PC-9 (cell line): ENCODE measurements around the gene TRIB2. TPM values are rescaled to one million over a fixed set of nuclear protein-coding genes. Genes with fewer than 3 reads are reported as not detected.

Experiments
- BruUV-seq: library from RNA; stranded (reverse); fragments of 400-500 nt; replicated peaks from 2 replicates; lab custom pipeline; 2021; lab: Mats Ljungman, UMichigan
- CTCF ChIA-PET: fragments of 300-600 bp; sonication (Branson Sonifier 250); formaldehyde crosslinking; loops from one replicate; lab custom pipeline; 2022; ENCODE audit warnings: antibody characterized with exemption; lab: Charles Lee
- POLR2A ChIA-PET: fragments of 300-600 bp; sonication (Branson Sonifier 250); formaldehyde crosslinking; loops from one replicate; lab custom pipeline; 2022; ENCODE audit warnings: antibody characterized with exemption; ENCODE audit not compliant: unreplicated experiment; lab: Charles Lee
- DNase-seq, 2 experiments: peaks; one replicate each; pipeline versions ENCODE4 v3.0.0 to v3.0.0-alpha.2; 2015 to 2022; ENCODE audit warnings: mixed read lengths in 1 of 2
- H2AFZ ChIP-seq: fragments of 200-600 bp; sonication (generic); 2 replicates; pipeline ENCODE4 v1.8.1; 2017; ENCODE audit warnings: antibody characterized with exemption
- H3F3A ChIP-seq: fragments of 200-600 bp; sonication (generic); 2 replicates; pipeline ENCODE4 v1.8.1; 2017; ENCODE audit warnings: antibody characterized with exemption, mild to moderate bottlenecking, low read depth; ENCODE audit not compliant: insufficient read depth
- H3K27ac ChIP-seq: fragments of 200-600 bp; sonication (generic); 2 replicates; pipeline ENCODE4 v1.6.1; 2016; ENCODE audit warnings: mixed run types
- H3K27me3 ChIP-seq: fragments of 200-600 bp; sonication (generic); 2 replicates; pipeline ENCODE4 v1.6.1; 2016; ENCODE audit warnings: low read depth, mixed run types; ENCODE audit not compliant: insufficient read depth
- H3K36me3 ChIP-seq: fragments of 200-600 bp; sonication (generic); 2 replicates; pipeline ENCODE4 v1.6.1; 2016; ENCODE audit warnings: low read depth, mixed run types
- H3K4me1 ChIP-seq: fragments of 200-600 bp; sonication (generic); replicated peaks from 2 replicates; pipeline ENCODE4 v1.6.1; 2016; ENCODE audit warnings: mixed run types; ENCODE audit not compliant: insufficient read depth
- H3K4me2 ChIP-seq: fragments of 200-600 bp; sonication (generic); 2 replicates; pipeline ENCODE4 v1.6.1; 2017; ENCODE audit warnings: mixed run types
- H3K4me3 ChIP-seq: fragments of 200-600 bp; sonication (generic); 2 replicates; pipeline ENCODE4 v1.6.1; 2016; ENCODE audit warnings: mixed run types
- H3K79me2 ChIP-seq: fragments of 200-600 bp; sonication (generic); 2 replicates; pipeline ENCODE4 v1.6.1; 2017; ENCODE audit warnings: low read depth, mixed run types
- H3K9me2 ChIP-seq: fragments of 200-600 bp; sonication (generic); 2 replicates; pipeline ENCODE4 v1.8.1; 2017; ENCODE audit warnings: mild to moderate bottlenecking; ENCODE audit not compliant: insufficient read depth
- H3K9me3 ChIP-seq: fragments of 200-600 bp; sonication (generic); 2 replicates; pipeline ENCODE4 v1.8.1; 2016; ENCODE audit warnings: low read depth; ENCODE audit not compliant: insufficient read depth
- H4K20me1 ChIP-seq: fragments of 200-600 bp; sonication (generic); 2 replicates; pipeline ENCODE4 v1.8.1; 2017; ENCODE audit not compliant: insufficient read depth
- EZH2 ChIP-seq: fragments of 200-600 bp; sonication (generic); IDR thresholded peaks from 2 replicates; pipeline ENCODE4 v1.8.0; 2017; ENCODE audit warnings: antibody characterized with exemption, low read depth
- intact Hi-C: fragments of 100-400 bp; cut with micrococcal nuclease; formaldehyde crosslinking; loops from one replicate; pipeline ENCODE4 v1.10.0; 2022; ENCODE audit not compliant: unreplicated experiment
- total RNA-seq: library from RNA; stranded (reverse); gene quantifications from 2 replicates; pipeline ENCODE4 v1.2.3, GENCODE V29; 2021
- TF ChIP-seq, protein P1 (sequence below): fragments of 200-600 bp; sonication (generic); conservative IDR thresholded peaks from 2 replicates; pipeline ENCODE4 v1.6.1; 2017; ENCODE audit warnings: mixed run types, antibody characterized with exemption, mild to moderate bottlenecking, moderate library complexity

Gene TRIB2
- total RNA-seq, 1 experiment from 2014 or later, result 18.9 TPM

DNA sequence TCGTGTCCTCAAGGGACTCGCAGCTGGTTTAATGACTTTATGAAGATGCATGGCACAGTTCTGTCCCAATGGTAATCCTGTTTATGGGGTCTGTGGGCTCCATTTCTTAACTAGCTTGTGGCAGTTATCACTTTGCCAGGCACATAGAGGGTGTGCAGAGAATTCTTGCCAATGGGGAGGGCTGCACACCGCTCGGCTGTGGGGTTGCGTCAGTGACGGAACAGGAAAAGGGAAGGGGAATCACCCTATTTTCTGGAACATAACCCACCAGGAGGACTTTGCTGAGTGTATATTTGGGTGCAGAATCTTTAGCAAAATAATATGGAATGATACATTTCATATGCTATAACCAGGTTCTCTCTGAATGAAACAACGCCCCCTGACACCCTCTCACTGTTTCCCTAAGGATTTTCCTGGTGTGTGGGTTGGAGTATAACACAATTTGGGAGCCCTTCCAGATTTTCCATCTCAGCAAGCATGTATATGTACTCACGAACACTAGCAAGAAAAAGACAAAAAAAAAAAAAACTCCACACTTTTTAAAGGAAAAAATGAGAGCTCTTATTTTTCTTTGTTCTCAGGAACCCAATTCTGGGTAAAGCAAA is 43.9 kb upstream of the TRIB2 start:
- Histone ChIP-seq H3K27ac (no peak overlapping the region), H3K27me3 (no peaks in the 10 kb centered on the region), H3K4me1 (peaks cover 19% of the 10 kb centered on the region), H2AFZ (no peak overlapping the region), H3K36me3 (no peaks in the 10 kb centered on the region), H4K20me1 (no peaks in the 10 kb centered on the region), H3K9me2 (0 out of 2 replicates have a peak, but pooled peaks cover 4% of the 10 kb centered on the region), H3K4me3 (no peak overlapping the region), H3K9me3 (no peaks in the 10 kb centered on the region; the same call in 1 of the 2 replicates), H3F3A (peaks cover 12% of the 10 kb centered on the region; the same call in 1 of the 2 replicates), H3K79me2 (no peaks in the 10 kb centered on the region), H3K4me2 (no peak overlapping the region)
- POLR2A ChIA-PET, result no interaction called here
- intact Hi-C loops, result no loop called here
- no peak for DNase-seq
- BruUV-seq, result no TSS peak
- CTCF ChIA-PET, result interaction anchor here (0.5 kb wide), 1 partner anchor 138 kb away, joined by 3 read pairs; no protein-coding TSS in a partner anchor
- no peak for TF ChIP-seq EZH2
- TF ChIP-seq, protein P1, sequence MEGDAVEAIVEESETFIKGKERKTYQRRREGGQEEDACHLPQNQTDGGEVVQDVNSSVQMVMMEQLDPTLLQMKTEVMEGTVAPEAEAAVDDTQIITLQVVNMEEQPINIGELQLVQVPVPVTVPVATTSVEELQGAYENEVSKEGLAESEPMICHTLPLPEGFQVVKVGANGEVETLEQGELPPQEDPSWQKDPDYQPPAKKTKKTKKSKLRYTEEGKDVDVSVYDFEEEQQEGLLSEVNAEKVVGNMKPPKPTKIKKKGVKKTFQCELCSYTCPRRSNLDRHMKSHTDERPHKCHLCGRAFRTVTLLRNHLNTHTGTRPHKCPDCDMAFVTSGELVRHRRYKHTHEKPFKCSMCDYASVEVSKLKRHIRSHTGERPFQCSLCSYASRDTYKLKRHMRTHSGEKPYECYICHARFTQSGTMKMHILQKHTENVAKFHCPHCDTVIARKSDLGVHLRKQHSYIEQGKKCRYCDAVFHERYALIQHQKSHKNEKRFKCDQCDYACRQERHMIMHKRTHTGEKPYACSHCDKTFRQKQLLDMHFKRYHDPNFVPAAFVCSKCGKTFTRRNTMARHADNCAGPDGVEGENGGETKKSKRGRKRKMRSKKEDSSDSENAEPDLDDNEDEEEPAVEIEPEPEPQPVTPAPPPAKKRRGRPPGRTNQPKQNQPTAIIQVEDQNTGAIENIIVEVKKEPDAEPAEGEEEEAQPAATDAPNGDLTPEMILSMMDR, result no peak

DNA sequence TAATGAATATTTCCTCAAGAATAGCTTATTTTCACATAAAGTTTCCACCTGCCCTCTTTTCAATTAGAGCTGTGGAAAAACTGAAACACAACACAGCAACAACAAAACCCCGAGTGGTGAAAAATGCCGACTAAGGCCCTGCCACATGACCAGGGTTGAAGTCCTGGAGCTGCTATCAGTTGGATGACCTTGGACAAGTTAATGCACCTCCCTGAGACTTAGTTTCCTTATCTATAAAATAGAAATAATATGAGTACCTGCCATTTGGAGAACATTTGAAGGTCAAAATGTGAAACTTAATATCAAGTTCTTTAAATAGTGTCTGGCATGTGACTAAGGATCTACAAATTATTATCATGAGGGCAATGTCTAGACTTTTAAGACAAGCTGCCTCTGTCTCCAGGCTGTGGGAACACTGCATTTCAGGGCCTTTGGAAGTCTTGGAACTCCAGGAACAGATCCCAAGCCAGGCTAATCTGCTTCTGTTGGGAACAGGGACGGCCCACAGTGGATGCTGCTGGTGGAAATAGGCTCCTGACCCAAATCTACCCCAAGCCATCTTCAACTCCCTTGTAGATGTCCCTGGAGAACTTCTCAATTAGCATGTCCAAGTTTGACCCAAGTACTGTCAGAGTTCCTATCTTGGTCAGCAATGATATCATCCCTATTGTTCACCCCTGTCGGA is 42.0 kb upstream of the TRIB2 start:
- H3K4me3 ChIP-seq, result no peak overlapping the region
- ChIA-PET CTCF (interaction anchor here (1.3 kb wide), 1 partner anchor 41 kb away, joined by 4 read pairs; the partner anchor contains the start of gene TRIB2), POLR2A (no interaction called here)
- H3K4me2 ChIP-seq, result peak overlapping the region; percentile 39
- H4K20me1 ChIP-seq, result no peaks in the 10 kb centered on the region
- TF ChIP-seq, protein P1, result no peak
- TF ChIP-seq EZH2, result no peak
- no peaks in the 10 kb centered on the region for H3K36me3 ChIP-seq
- H3K27ac ChIP-seq, result peak overlapping the region; percentile 57; the same call in 1 of the 2 replicates
- no TSS peak for BruUV-seq
- no peaks in the 10 kb centered on the region for H3K79me2 ChIP-seq
- H3K4me1 ChIP-seq, result peaks cover 19% of the 10 kb centered on the region
- 0 out of 2 replicates have a peak, but pooled peaks cover 4% of the 10 kb centered on the region for H3K9me2 ChIP-seq
- no peak for DNase-seq
- intact Hi-C loops, result loop anchor here (2.0 kb wide), 1 partner anchor 40 kb away; no protein-coding TSS in a partner anchor
- peaks cover 12% of the 10 kb centered on the region; the same call in 1 of the 2 replicates for H3F3A ChIP-seq
- no peaks in the 10 kb centered on the region for H3K27me3 ChIP-seq
- peak overlapping the region; percentile 23; the same call in 1 of the 2 replicates for H2AFZ ChIP-seq
- H3K9me3 ChIP-seq, result peaks cover under 1% of the 10 kb centered on the region; the same call in 1 of the 2 replicates

DNA sequence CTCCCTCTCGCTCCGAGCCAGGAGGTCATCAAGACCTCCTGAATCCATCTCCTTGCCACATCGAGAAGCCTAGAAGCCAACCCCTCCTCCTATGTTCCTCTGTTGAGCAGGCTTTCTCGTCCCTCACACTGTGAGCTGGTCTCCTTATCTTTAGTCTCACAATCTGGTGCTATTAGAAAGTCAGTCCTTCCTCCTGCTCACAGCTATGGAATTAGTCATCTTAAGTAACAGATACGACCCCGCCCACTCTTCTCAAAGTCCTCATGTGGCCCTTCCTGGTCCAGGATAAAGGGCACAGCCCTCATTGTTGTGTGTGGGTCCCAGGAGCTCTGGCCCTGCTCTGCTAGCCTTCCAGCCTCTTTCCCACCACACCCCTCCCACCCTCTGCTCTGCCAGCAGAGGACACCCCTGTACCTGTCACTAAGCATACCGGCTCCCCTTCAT is 41.4 kb upstream of the TRIB2 start:
- Histone ChIP-seq H3K4me1 (peaks cover 19% of the 10 kb centered on the region), H4K20me1 (no peaks in the 10 kb centered on the region), H2AFZ (0 out of 2 replicates have a peak overlapping the region, but pooled peaks have one; percentile 23), H3K9me3 (peaks cover 6% of the 10 kb centered on the region; the same call in 1 of the 2 replicates), H3K27ac (peak overlapping the region; percentile 57), H3K4me3 (no peak overlapping the region), H3K36me3 (no peaks in the 10 kb centered on the region), H3K27me3 (no peaks in the 10 kb centered on the region), H3F3A (peaks cover 12% of the 10 kb centered on the region; the same call in 1 of the 2 replicates), H3K4me2 (peak overlapping the region; percentile 39), H3K79me2 (no peaks in the 10 kb centered on the region), H3K9me2 (0 out of 2 replicates have a peak, but pooled peaks cover 3% of the 10 kb centered on the region)
- no TSS peak for BruUV-seq
- intact Hi-C loops, result loop anchor here (2.0 kb wide), 1 partner anchor 39 kb away; no protein-coding TSS in a partner anchor
- POLR2A ChIA-PET, result interaction anchor here (0.6 kb wide), 1 partner anchor 381 kb away, joined by 6 read pairs; no protein-coding TSS in a partner anchor
- TF ChIP-seq EZH2, result no peak
- TF ChIP-seq, protein P1, result no peak
- peak; percentile 47 to 84 for DNase-seq
- CTCF ChIA-PET, result interaction anchor here (1.3 kb wide), 1 partner anchor 41 kb away, joined by 4 read pairs; the partner anchor contains the start of gene TRIB2
